ENCODE measurements around the gene FBXO31. TPM values are rescaled to one million over a fixed set of nuclear protein-coding genes. Genes with fewer than 3 reads are reported as not detected.
"Not testable (repeated sequence)": the region's sequence is repeated elsewhere in the genome, so short reads cannot be mapped to it uniquely, and the experiment has no call there.

Gene FBXO31
- total RNA-seq, 1 experiment from 2014 or later, result 53.9 TPM

DNA sequence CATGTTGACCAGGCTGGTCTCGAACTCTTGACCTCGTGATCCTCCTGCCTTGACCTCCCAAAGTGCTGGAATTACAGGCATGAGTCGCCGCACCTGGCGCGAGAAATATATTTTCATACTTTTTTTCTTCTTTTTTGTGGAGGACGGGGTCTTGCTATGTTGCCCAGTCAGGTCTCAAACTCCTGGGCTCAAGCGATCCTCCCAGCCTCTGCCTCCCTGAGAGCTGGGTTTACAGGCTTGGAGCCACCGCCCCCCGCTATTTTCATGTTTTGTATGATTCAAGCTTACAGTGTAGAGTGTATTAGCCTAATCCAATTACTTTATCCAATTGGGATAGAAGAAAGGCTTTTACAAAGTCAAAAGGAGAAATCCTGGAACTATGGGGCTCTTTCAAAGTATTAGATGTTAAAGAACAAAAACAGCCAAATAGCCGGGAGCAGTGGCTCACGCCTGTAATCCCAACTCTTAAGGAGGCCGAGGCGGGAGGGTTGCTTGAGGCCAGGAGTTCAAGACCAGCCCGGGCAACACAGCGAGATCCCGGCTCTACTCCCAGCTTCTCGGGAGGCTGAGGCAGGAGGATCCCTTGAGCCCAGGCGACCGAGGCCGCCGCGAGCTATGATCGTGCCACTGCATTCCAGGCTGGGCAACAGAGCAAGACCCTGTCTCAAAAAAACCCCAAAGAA, 7.2 kb upstream of the FBXO31 start:
- intact Hi-C loops (cut with micrococcal nuclease), result no loop called here
- H3K4me3 Mint-ChIP-seq (ENCODE audit: unreplicated experiment), result peak overlapping the region; percentile 74
- H3K4me1 Mint-ChIP-seq (ENCODE audit: insufficient read depth, unreplicated experiment), result peaks cover 45% of the 10 kb centered on the region
- H3K9me3 Mint-ChIP-seq (ENCODE audit: unreplicated experiment), result no peaks in the 10 kb centered on the region
- no TSS peak for BruUV-seq (replicated peaks)
- H3K36me3 Mint-ChIP-seq (ENCODE audit: insufficient read depth, unreplicated experiment), result peaks cover 34% of the 10 kb centered on the region
- ChIA-PET CTCF (no interaction called here), POLR2A (interaction anchor here (0.7 kb wide), 2 partner anchors 22 to 761 kb away, joined by 3 read pairs; no protein-coding TSS in a partner anchor)
- H3K27ac Mint-ChIP-seq (ENCODE audit: low read depth, unreplicated experiment), result peak overlapping the region; percentile 79
- TF ChIP-seq, protein P1, sequence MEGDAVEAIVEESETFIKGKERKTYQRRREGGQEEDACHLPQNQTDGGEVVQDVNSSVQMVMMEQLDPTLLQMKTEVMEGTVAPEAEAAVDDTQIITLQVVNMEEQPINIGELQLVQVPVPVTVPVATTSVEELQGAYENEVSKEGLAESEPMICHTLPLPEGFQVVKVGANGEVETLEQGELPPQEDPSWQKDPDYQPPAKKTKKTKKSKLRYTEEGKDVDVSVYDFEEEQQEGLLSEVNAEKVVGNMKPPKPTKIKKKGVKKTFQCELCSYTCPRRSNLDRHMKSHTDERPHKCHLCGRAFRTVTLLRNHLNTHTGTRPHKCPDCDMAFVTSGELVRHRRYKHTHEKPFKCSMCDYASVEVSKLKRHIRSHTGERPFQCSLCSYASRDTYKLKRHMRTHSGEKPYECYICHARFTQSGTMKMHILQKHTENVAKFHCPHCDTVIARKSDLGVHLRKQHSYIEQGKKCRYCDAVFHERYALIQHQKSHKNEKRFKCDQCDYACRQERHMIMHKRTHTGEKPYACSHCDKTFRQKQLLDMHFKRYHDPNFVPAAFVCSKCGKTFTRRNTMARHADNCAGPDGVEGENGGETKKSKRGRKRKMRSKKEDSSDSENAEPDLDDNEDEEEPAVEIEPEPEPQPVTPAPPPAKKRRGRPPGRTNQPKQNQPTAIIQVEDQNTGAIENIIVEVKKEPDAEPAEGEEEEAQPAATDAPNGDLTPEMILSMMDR (IDR thresholded peaks at IDR 0.05; ENCODE audit: unreplicated experiment), result no peak
- no peaks in the 10 kb centered on the region for H3K27me3 Mint-ChIP-seq (ENCODE audit: insufficient read depth, unreplicated experiment)
- no peak for DNase-seq (ENCODE audit: unreplicated experiment)

DNA sequence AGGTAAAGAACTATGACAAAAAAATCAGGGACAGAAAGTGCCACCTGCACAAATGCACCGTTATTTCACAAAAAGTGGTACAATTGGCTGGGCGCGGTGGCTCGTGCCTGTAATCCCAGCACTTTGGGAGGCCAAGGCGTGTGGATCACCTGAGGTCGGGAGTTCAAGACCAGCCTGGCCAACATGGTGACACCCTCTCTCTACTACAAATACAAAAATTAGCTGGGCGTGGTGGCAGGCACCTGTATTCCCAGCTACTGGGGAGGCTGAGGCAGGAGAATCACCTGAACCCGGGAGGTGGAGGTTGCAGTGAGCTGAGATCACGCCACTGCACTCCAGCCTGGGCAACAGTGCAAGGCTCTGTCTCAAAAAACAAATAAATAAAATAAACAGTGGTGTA, 6.3 kb upstream of the FBXO31 start:
- Mint-ChIP-seq H3K4me1 (ENCODE audit: insufficient read depth, unreplicated experiment) (peaks cover 39% of the 10 kb centered on the region), H3K36me3 (ENCODE audit: insufficient read depth, unreplicated experiment) (peaks cover 27% of the 10 kb centered on the region)
- DNase-seq (ENCODE audit: unreplicated experiment); BruUV-seq (replicated peaks); intact Hi-C loops (cut with micrococcal nuclease); H3K27ac Mint-ChIP-seq (ENCODE audit: low read depth, unreplicated experiment); H3K27me3 Mint-ChIP-seq (ENCODE audit: insufficient read depth, unreplicated experiment); H3K4me3 Mint-ChIP-seq (ENCODE audit: unreplicated experiment); H3K9me3 Mint-ChIP-seq (ENCODE audit: unreplicated experiment): not testable (repeated sequence)
- POLR2A ChIA-PET, result interaction anchor here (0.6 to 2.8 kb wide), 3 partner anchors 15 to 246 kb away, joined by 4 to 11 read pairs (median 9); no protein-coding TSS in a partner anchor
- CTCF ChIA-PET, result interaction anchor here (1.3 kb wide), 1 partner anchor 71 kb away, joined by 4 read pairs; no protein-coding TSS in a partner anchor

- ChIA-PET CTCF (interaction anchor here (0.6 to 1.3 kb wide), 2 partner anchors 70 to 247 kb away, joined by 3 to 4 read pairs; no protein-coding TSS in a partner anchor), POLR2A (interaction anchor here (0.9 to 3.2 kb wide), 8 partner anchors 12 to 247 kb away, joined by 3 to 40 read pairs (median 11); partner anchors contain the start of gene C16orf95)
- Mint-ChIP-seq H3K36me3 (ENCODE audit: insufficient read depth, unreplicated experiment) (peaks cover 32% of the 10 kb centered on the region), H3K9me3 (ENCODE audit: unreplicated experiment) (no peaks in the 10 kb centered on the region), H3K27me3 (ENCODE audit: insufficient read depth, unreplicated experiment) (no peaks in the 10 kb centered on the region), H3K4me3 (ENCODE audit: unreplicated experiment) (no peak overlapping the region), H3K4me1 (ENCODE audit: insufficient read depth, unreplicated experiment) (peaks cover 32% of the 10 kb centered on the region), H3K27ac (ENCODE audit: low read depth, unreplicated experiment) (no peak overlapping the region)
- no TSS peak for BruUV-seq (replicated peaks)
- intact Hi-C loops (cut with micrococcal nuclease), result no loop called here
- DNase-seq (ENCODE audit: unreplicated experiment), result no peak
- TF ChIP-seq, protein P1 (IDR thresholded peaks at IDR 0.05; ENCODE audit: unreplicated experiment), result no peak
Measured at GRCh38 chr16:87389245-87389644, 5.7 kb upstream of the FBXO31 start.

DNA sequence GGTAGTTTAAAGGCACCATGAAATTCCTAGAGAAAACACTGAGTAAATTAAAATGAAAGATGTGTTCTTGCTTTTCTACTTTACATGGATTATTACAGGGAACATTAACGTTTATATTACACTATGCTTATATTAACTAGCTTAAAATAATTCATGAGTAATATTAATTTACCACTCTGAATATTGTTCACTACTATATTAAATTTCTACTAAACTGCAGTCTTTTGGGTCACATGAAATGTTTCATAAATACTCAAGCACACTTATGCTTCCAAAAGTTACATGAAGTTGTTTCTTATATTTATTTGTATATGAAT, 5.2 kb upstream of the FBXO31 start:
- ChIA-PET POLR2A (interaction anchor here (0.7 to 3.2 kb wide), 21 partner anchors 10 to 824 kb away, joined by 3 to 40 read pairs (median 4); partner anchors contain the start of gene C16orf95), CTCF (interaction anchor here (1.0 to 1.4 kb wide), 3 partner anchors 70 to 1967 kb away, joined by 3 to 8 read pairs (median 4); no protein-coding TSS in a partner anchor)
- H3K4me1 Mint-ChIP-seq (ENCODE audit: insufficient read depth, unreplicated experiment), result peaks cover 29% of the 10 kb centered on the region
- no peaks in the 10 kb centered on the region for H3K9me3 Mint-ChIP-seq (ENCODE audit: unreplicated experiment)
- TF ChIP-seq, protein P1 (IDR thresholded peaks at IDR 0.05; ENCODE audit: unreplicated experiment), result no peak
- H3K27ac Mint-ChIP-seq (ENCODE audit: low read depth, unreplicated experiment), result peak overlapping the region; percentile 94
- peak overlapping the region; percentile 64 for H3K4me3 Mint-ChIP-seq (ENCODE audit: unreplicated experiment)
- H3K27me3 Mint-ChIP-seq (ENCODE audit: insufficient read depth, unreplicated experiment), result no peaks in the 10 kb centered on the region
- BruUV-seq (replicated peaks), result no TSS peak
- peaks cover 35% of the 10 kb centered on the region for H3K36me3 Mint-ChIP-seq (ENCODE audit: insufficient read depth, unreplicated experiment)
- DNase-seq (ENCODE audit: unreplicated experiment), result no peak
- intact Hi-C loops (cut with micrococcal nuclease), result no loop called here
